BJ (cell line): ENCODE data around the gene CDC42BPA. TPM values are rescaled to one million over a fixed set of nuclear protein-coding genes. Genes with fewer than 3 reads are reported as not detected.
"Not testable (repeated sequence)": the region's sequence is repeated elsewhere in the genome, so short reads cannot be mapped to it uniquely, and the experiment has no call there.

Experiments used
- CTCF ChIA-PET: fragments of 350-600 bp; formaldehyde crosslinking; extraction: SDS; loops from one replicate; lab custom pipeline; 2021; ENCODE audit warnings: antibody characterized with exemption, inconsistent platforms; lab: Yijun Ruan, JAX
- POLR2A ChIA-PET: fragments of 300-600 bp; sonication (Branson Sonifier 250); formaldehyde crosslinking; extraction: SDS; loops from one replicate; lab custom pipeline; 2021; ENCODE audit warnings: antibody characterized with exemption; lab: Charles Lee
- DNase-seq: peaks from one replicate; pipeline ENCODE4 v3.0.0-alpha.2; 2011; ENCODE audit warnings: low read depth
- H3K27me3 ChIP-seq: 2 replicates; pipeline ENCODE4 v1.6.0; 2011; ENCODE audit warnings: low read length; ENCODE audit not compliant: control insufficient read depth, insufficient read depth
- H3K36me3 ChIP-seq: 2 replicates; pipeline ENCODE4 v1.5.1; 2011; ENCODE audit warnings: low read length; ENCODE audit not compliant: control insufficient read depth, insufficient read depth
- H3K4me3 ChIP-seq: 2 replicates; pipeline ENCODE4 v1.5.1; 2011; ENCODE audit warnings: low read depth, mild to moderate bottlenecking, control low read depth, low read length
- CTCF ChIP-seq: IDR thresholded peaks from 2 replicates; pipeline ENCODE4 v1.5.1; 2011; ENCODE audit warnings: low read depth, mild to moderate bottlenecking, control low read depth, inconsistent platforms, low read length, moderate library complexity; ENCODE audit not compliant: insufficient read depth
- polyA plus RNA-seq: library from polyadenylated mRNA; depleted of rRNA; stranded (reverse); fragments of >200 nt; gene quantifications from 2 replicates; pipeline ENCODE4 v1.2.3, GENCODE V29; 2011

Gene CDC42BPA
- polyA plus RNA-seq, 1 experiment = 17.9 TPM

- ChIA-PET CTCF (no interaction called here), POLR2A (no interaction called here)
- Histone ChIP-seq H3K36me3 (no peaks in the 10 kb centered on the region), H3K4me3 (no peak overlapping the region), H3K27me3 (no peaks in the 10 kb centered on the region)
- DNase-seq = no peak
- TF ChIP-seq CTCF = no peak
These were observed 37.4 kb upstream of the CDC42BPA start for GRCh38 chr1:227355542-227356245.

GRCh38 chr1:227353186-227353585 lies 34.9 kb upstream of the CDC42BPA start:
- no peaks in the 10 kb centered on the region for H3K36me3 ChIP-seq
- TF ChIP-seq CTCF = no peak
- no peak overlapping the region for H3K4me3 ChIP-seq
- POLR2A ChIA-PET = no interaction called here
- CTCF ChIA-PET = no interaction called here
- DNase-seq = no peak
- H3K27me3 ChIP-seq = no peaks in the 10 kb centered on the region

GRCh38 chr1:227352164-227352563 lies 33.9 kb upstream of the CDC42BPA start:
- H3K36me3 ChIP-seq, H3K4me3 ChIP-seq, DNase-seq, POLR2A ChIA-PET, H3K27me3 ChIP-seq, CTCF ChIA-PET: not testable (repeated sequence)

- Histone ChIP-seq H3K27me3 (no peaks in the 10 kb centered on the region), H3K36me3 (no peaks in the 10 kb centered on the region), H3K4me3 (no peak overlapping the region)
- peak; percentile 31 for DNase-seq
- no peak for TF ChIP-seq CTCF
- CTCF ChIA-PET = no interaction called here
- POLR2A ChIA-PET = no interaction called here
These were observed 33.2 kb upstream of the CDC42BPA start for GRCh38 chr1:227351443-227351842.

GRCh38 chr1:227349967-227350366 lies 31.7 kb upstream of the CDC42BPA start:
- Histone ChIP-seq H3K4me3 (no peak overlapping the region), H3K27me3 (no peaks in the 10 kb centered on the region), H3K36me3 (no peaks in the 10 kb centered on the region)
- no peak for DNase-seq
- POLR2A ChIA-PET = no interaction called here
- CTCF ChIA-PET = interaction anchor here (0.6 to 1.0 kb wide), 2 partner anchors 75 to 410 kb away, joined by 4 to 5 read pairs; partner anchors contain the start of gene COQ8A
- no peak for TF ChIP-seq CTCF
